VCaP (cell line): ENCODE measurements around the gene KRTAP5-8.
"Not testable (repeated sequence)": the region's sequence is repeated elsewhere in the genome, so short reads cannot be mapped to it uniquely, and the experiment has no call there.

Experiments used
- H3K27ac ChIP-seq: fragments of 450-650 bp; 2 replicates; pipeline ENCODE4 v1.5.1; 2017
- CTCF ChIP-seq: fragments of 450-650 bp; conservative IDR thresholded peaks from 2 replicates; pipeline ENCODE4 v1.5.1; 2017; ENCODE audit warnings: mild to moderate bottlenecking, moderate library complexity

KRTAP5-8 gene

DNA sequence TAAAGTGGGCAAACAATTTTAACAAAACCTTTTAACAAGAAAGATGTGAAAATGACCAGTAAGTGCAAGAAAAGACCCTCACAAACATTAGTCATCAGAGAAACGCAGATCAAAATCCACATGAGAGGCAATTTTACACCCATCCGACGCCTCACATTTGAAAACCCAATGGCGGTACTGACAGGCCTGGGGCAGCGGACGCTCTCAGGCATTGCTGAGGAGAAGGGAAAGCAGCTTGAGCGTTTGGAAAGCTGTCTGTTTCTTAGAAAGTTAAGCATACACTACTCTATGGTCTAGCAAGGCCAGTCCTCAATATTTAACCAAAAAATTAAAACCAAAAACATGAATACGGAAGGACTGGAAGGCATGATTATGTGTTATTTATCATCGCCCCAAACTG, 2.0 kb upstream of the KRTAP5-8 start:
- TF ChIP-seq CTCF: no peak
- H3K27ac ChIP-seq: no peak overlapping the region

- H3K27ac ChIP-seq: no peak overlapping the region
- TF ChIP-seq CTCF: no peak
Observed at GRCh38 chr11:71537537-71537936, 288 bp upstream of the KRTAP5-8 start.

DNA sequence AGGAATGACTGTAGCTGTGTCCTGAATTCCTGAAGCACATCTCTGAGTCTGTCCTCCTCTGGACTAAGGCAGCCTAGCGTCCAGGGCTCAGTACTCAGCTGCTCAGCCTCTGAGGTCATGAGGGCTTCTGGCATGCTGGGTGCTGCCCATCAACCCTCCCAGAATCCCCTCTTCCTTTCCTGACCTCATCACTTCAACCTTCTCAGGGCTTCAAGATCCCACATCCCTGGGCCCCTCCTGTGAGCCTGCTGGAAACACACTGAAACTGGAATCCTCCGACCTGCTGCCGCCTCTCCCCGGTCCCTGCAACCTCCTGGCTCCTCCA, 803 bp downstream of the KRTAP5-8 start:
- TF ChIP-seq CTCF: no peak
- H3K27ac ChIP-seq: no peak overlapping the region

DNA sequence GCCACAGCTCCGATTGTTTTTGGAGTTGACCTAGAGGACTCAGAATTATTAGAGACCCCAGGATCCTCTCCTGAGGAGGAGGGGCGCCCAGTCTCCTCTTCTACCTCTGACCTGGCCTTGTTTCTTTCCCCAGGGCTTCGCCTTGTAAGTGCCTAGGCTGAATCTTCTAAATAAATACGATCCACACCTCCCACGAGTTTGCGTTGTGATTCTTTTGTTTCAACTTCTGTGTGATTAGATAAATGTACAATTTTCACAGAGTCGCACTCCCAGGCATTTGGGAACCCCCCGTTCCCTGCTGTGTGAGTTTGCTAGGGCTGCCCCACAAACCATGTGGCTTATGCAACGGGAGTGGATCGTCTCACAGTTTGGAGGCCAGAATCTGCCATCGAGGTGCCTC, 1.2 kb downstream of the KRTAP5-8 start:
- TF ChIP-seq CTCF: no peak
- no peak overlapping the region for H3K27ac ChIP-seq

- H3K27ac ChIP-seq: not testable (repeated sequence)
Observed at GRCh38 chr11:71539971-71540370, 2.1 kb downstream of the KRTAP5-8 start.

- H3K27ac ChIP-seq: not testable (repeated sequence)
Observed at GRCh38 chr11:71540521-71541304, 2.9 kb downstream of the KRTAP5-8 start.

DNA sequence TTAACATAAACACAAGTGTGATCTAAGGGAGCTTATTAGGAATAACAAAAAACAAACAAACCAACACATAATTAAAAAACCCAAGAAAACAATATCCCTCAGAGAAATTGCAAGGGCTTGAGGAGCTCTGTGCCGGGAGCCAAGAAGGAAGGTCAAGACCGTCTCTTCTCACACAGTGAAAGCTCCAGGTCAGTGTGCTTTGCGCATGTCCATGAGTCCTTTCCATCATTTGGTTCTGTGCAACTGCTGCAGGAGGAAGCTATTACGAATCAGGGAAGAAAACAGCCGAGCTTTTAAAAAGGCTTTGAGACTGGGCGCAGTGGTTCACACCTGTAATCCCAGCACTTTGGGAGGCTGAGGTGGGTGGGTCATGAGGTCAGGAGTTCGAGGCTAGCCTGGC, 4.6 kb downstream of the KRTAP5-8 start:
- no peak for TF ChIP-seq CTCF

DNA sequence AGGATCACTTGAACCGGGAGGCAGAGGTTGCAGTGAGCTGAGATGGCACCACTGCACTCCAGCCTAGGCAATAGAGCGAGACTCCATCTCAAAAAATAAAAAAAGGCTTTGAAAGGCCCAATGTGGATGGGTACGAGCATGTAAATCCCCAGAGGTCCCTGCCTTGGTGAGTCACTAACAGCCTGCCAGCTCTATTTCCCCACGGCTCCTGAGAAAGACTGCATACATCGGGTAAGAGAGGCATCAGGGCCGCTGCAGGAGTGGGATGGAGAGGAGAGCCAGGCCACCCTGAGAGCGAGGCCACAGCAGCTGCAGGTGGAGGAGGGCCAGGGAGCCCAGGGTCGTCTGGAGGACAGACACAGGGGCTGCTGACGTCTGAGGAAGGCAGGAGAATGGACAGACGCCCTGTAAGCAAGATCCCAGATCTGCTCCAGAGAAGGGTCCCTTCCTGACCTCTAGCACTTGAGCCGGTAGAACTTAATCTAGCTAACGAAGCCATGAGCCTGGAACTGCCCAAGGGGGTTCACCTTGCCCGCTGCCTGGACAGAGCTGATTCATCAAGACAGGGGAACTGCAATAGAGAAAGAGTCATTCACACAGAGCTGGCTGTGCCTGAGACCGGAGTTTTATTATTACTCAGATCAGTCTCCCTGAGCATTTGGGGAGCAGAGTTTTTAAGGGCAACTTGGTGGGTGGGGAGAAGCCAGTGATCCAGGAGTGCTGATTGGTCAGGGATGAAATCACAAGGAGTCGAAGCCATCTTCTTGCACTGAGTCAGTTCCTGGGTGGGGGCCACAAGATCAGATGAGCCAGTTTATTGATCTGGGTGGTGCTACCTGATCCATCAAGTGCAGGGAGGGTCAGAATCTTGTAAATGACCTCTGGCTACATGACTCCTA, 5.3 kb downstream of the KRTAP5-8 start:
- TF ChIP-seq CTCF: no peak
- no peak overlapping the region for H3K27ac ChIP-seq

More for the DNA sequence above, 4.6 kb downstream of the KRTAP5-8 start:
- no peak overlapping the region for H3K27ac ChIP-seq
